GM12878 (cell line): ENCODE results near the gene SH2B2. TPM values are rescaled to one million over a fixed set of nuclear protein-coding genes. Genes with fewer than 3 reads are reported as not detected.
A peak's percentile ranks its signal among the peaks of the same experiment; 100 is the strongest.

ENCODE experiments used
- ASH2L ChIP-seq: fragments of 300-600, 200-600 bp; sonication (generic); IDR thresholded peaks from 2 replicates; pipeline ENCODE4 v1.6.1; 2017; ENCODE audit warnings: low read depth, mild to moderate bottlenecking, borderline replicate concordance
- BACH1 ChIP-seq: fragments of 450-650 bp; IDR thresholded peaks from 2 replicates; pipeline ENCODE4 v1.6.1; 2017; ENCODE audit warnings: mild to moderate bottlenecking, borderline replicate concordance
- BRCA1 ChIP-seq: IDR thresholded peaks from 2 replicates; pipeline ENCODE4 v1.6.1; 2011; ENCODE audit warnings: low read depth, low read length, improper control_type of control experiment
- CBFB ChIP-seq: IDR thresholded peaks from 2 replicates; pipeline ENCODE4 v1.6.1; 2016; ENCODE audit warnings: antibody characterized with exemption, low read depth
- DPF2 ChIP-seq: fragments of 450-650 bp; IDR thresholded peaks from 2 replicates; pipeline ENCODE4 v1.6.1; 2017; ENCODE audit warnings: mild to moderate bottlenecking
- ELK1 ChIP-seq: IDR thresholded peaks from 2 replicates; pipeline ENCODE4 v1.6.1; 2012; ENCODE audit warnings: low read depth, low read length, improper control_type of control experiment
- ETV6 ChIP-seq, 2 experiments: fragments of 450-650 bp in 1 of 2; IDR thresholded peaks in 1 of 2; conservative IDR thresholded peaks in 1 of 2; 2 replicates each; pipeline ENCODE4 v1.6.1; 2014; ENCODE audit warnings: antibody characterized with exemption in 1 of 2, borderline replicate concordance in 1 of 2, low read depth in 1 of 2, mild to moderate bottlenecking in 1 of 2, moderate library complexity in 1 of 2
- FOXK2 ChIP-seq: fragments of 450-650 bp; IDR thresholded peaks from 2 replicates; pipeline ENCODE4 v1.6.1; 2017; ENCODE audit warnings: mild to moderate bottlenecking, moderate library complexity
- FOXM1 ChIP-seq: IDR thresholded peaks from 2 replicates; pipeline ENCODE4 v1.6.1; 2012; ENCODE audit warnings: low read depth, mild to moderate bottlenecking, inconsistent platforms, low read length, moderate library complexity
- LARP7 ChIP-seq: fragments of 450-650 bp; IDR thresholded peaks from 2 replicates; pipeline ENCODE4 v1.6.1; 2017; ENCODE audit warnings: mild to moderate bottlenecking
- MAX ChIP-seq: IDR thresholded peaks from 2 replicates; pipeline ENCODE4 v1.6.1; 2012; ENCODE audit warnings: low read depth, low read length, improper control_type of control experiment
- MTA3 ChIP-seq: IDR thresholded peaks from 2 replicates; pipeline ENCODE4 v1.6.1; 2012; ENCODE audit warnings: low read length, inconsistent platforms, borderline replicate concordance
- MXI1 ChIP-seq: fragments of 150-350 bp; IDR thresholded peaks from 2 replicates; pipeline ENCODE4 v1.6.1; 2011; ENCODE audit warnings: low read depth, mild to moderate bottlenecking, inconsistent platforms, low read length, improper control_type of control experiment
- MYB ChIP-seq: fragments of 150-350 bp; IDR thresholded peaks from 2 replicates; pipeline ENCODE4 v1.6.1; 2014; ENCODE audit warnings: mild to moderate bottlenecking, low read depth, low read length, borderline replicate concordance
- NFYB ChIP-seq: IDR thresholded peaks from 2 replicates; pipeline ENCODE4 v1.6.1; 2011; ENCODE audit warnings: low read depth, mild to moderate bottlenecking, low read length, improper control_type of control experiment, moderate library complexity; ENCODE audit not compliant: insufficient read depth
- NR2C2 ChIP-seq: IDR thresholded peaks from 2 replicates; pipeline ENCODE4 v1.6.1; 2011; ENCODE audit warnings: borderline replicate concordance, low read depth; ENCODE audit not compliant: control insufficient read depth, insufficient read length
- RAD21 ChIP-seq: IDR thresholded peaks from 2 replicates; pipeline ENCODE4 v1.6.1; 2011; ENCODE audit warnings: mild to moderate bottlenecking, low read depth, low read length, moderate library complexity; ENCODE audit not compliant: insufficient read depth
- REST ChIP-seq: IDR thresholded peaks from 2 replicates; pipeline ENCODE4 v1.6.1; 2012; ENCODE audit warnings: mild to moderate bottlenecking, low read depth, low read length
- SIX5 ChIP-seq: IDR thresholded peaks from 2 replicates; pipeline ENCODE4 v1.6.1; 2011; ENCODE audit warnings: mild to moderate bottlenecking, low read depth, low read length, moderate library complexity; ENCODE audit not compliant: severe bottlenecking
- STAT3 ChIP-seq: IDR thresholded peaks from 2 replicates; pipeline ENCODE4 v1.6.1; 2011; ENCODE audit warnings: low read depth, low read length, improper control_type of control experiment
- TBL1XR1 ChIP-seq: IDR thresholded peaks from 2 replicates; pipeline ENCODE4 v1.6.1; 2012; ENCODE audit warnings: low read depth, low read length, improper control_type of control experiment
- ZNF384 ChIP-seq: IDR thresholded peaks from 2 replicates; pipeline ENCODE4 v1.6.1; 2012; ENCODE audit warnings: low read depth, mild to moderate bottlenecking, low read length, improper control_type of control experiment, borderline replicate concordance
- polyA plus RNA-seq, 11 experiments: library from polyadenylated mRNA; depleted of rRNA in 4 of 11; unstranded in 6 of 11; stranded (reverse) in 5 of 11; fragments of >200 nt; fragmentation: Nextera tagmentation in 4 of 11; fragmentation: Illumina TruSeq in 1 of 11; extraction: Ambion mirVana in 4 of 11; extraction: Trizol in 1 of 11; gene quantifications; 1 replicate in 1 of 11; 2 replicates in 10 of 11; pipeline versions ENCODE4 v1.2.1 to v1.2.3, GENCODE V29; 2011 to 2016; ENCODE audit warnings: inconsistent platforms in 2 of 11, missing spikeins in 2 of 11, low read depth in 1 of 11
- total RNA-seq, 4 experiments: library from RNA; depleted of rRNA in 3 of 4; stranded (reverse); fragments of >200 nt in 3 of 4; fragmentation: Illumina TruSeq in 1 of 4; extraction: Trizol in 1 of 4; gene quantifications; 2 replicates each; pipeline versions ENCODE4 v1.2.1 to v1.2.3, GENCODE V29; 2013 to 2021
- TF ChIP-seq, protein P1 (sequence below): fragments of 450-650 bp; IDR thresholded peaks from 2 replicates; pipeline ENCODE4 v1.6.1; 2016; ENCODE audit warnings: mild to moderate bottlenecking

The SH2B2 gene
- total and polyA plus RNA-seq, 10 of the 15 experiments (the other 5 are each of a cell fraction or from before 2014, with no cell fraction given) = 0.13 to 55.1 (median 7.4) TPM; not detected in 1

DNA sequence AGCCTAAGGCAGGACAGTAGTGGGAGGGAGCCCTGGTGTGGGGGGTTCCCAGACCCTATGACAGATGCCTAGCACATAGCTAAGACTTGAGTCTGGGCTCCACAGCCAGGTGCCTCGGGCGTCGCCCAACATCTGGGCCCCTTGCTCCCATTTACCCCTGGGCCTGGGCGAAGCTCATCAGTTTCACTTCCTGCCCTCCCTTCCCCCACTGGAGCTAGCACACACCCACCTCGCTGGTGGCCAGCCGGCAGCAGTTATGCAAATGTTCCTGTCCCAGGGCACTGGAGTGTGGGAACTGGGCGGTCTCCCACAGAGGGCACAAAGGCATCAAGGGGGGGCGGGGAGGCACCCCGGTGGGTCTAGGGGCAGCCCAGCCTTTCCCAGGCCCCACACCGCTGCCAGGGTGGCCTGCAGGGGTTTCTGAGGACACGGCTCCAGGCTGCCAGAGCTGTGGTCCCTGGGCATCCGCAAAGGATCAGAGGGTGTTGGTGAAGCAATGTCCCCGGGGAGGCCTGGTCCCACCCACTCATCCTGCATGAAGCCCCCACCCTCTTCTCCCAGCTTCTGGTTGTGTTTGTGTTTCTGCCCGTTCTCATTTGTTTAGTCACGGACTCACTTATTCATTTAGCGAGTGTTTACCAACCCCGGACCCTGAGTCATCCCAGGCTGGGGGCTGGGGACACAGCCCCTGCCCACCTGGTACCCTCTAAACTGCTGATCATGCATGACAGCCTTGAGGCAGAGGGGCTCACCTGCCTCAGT is 20.4 kb downstream of the SH2B2 start (continued):
- TF ChIP-seq RAD21 = 0 out of 2 replicates have a peak, but pooled peaks have one; percentile 19
- TF ChIP-seq ELK1 = no peak; the same call in 1 of the 2 replicates
- 0 out of 2 replicates have a peak, but pooled peaks have one; percentile 66 for TF ChIP-seq CBFB
- no peak for TF ChIP-seq FOXK2
- no peak for TF ChIP-seq ZNF384
- peak; percentile 91; the same call in 1 of the 2 replicates for TF ChIP-seq MYB
- TF ChIP-seq MXI1 = peak; percentile 55; the same call in 1 of the 2 replicates
- 0 out of 2 replicates have a peak, but pooled peaks have one; percentile 62 for TF ChIP-seq LARP7
- no peak for TF ChIP-seq SIX5
- no peak for TF ChIP-seq STAT3
- peak; percentile 95 for TF ChIP-seq TBL1XR1
- TF ChIP-seq DPF2 = peak; percentile 98
- TF ChIP-seq NFYB = no peak
- 0 out of 2 replicates have a peak, but pooled peaks have one; percentile 45 for TF ChIP-seq ASH2L
- peak; percentile 23; the same call in 1 of the 2 replicates for TF ChIP-seq BACH1
- peak in 1 of 2 experiments; percentile 77; a peak in 2 of 4 replicates for TF ChIP-seq ETV6 (conservative IDR thresholded peaks at IDR 0.05 in 1 of 2, IDR thresholded peaks at IDR 0.05 in 1 of 2; ENCODE audit: borderline replicate concordance in 1 of 2, low read depth in 1 of 2)
- no peak for TF ChIP-seq REST
- TF ChIP-seq, protein P1, sequence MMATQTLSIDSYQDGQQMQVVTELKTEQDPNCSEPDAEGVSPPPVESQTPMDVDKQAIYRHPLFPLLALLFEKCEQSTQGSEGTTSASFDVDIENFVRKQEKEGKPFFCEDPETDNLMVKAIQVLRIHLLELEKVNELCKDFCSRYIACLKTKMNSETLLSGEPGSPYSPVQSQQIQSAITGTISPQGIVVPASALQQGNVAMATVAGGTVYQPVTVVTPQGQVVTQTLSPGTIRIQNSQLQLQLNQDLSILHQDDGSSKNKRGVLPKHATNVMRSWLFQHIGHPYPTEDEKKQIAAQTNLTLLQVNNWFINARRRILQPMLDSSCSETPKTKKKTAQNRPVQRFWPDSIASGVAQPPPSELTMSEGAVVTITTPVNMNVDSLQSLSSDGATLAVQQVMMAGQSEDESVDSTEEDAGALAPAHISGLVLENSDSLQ = no peak
- no peak for TF ChIP-seq NR2C2
- peak; percentile 72; the same call in 1 of the 2 replicates for TF ChIP-seq MAX
- TF ChIP-seq BRCA1 = no peak
- TF ChIP-seq FOXM1 = peak; percentile 94
- peak; percentile 92; the same call in 1 of the 2 replicates for TF ChIP-seq MTA3
